ENCODE results near the gene NOBOX.
"Not testable (repeated sequence)": the region's sequence is repeated elsewhere in the genome, so short reads cannot be mapped to it uniquely, and the experiment has no call there.

Gene NOBOX

DNA sequence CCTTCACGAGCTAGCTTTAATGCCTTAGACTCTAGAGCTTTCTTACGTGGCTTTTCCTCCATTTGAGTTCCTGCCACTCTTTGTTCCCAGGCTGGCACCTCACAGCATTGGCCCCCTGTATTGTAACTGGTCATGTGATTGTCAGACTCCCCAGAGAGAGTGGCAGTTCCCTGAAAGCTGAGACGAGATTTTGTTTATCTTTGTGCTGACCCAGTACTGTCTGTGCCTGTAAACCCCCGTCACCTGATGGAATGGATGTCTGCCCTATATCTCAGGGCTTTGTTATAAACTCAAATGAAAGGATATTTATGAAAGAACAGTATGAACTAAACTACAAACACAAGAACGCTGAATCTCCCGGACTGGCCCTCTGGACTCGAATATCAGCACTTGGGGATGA, 13.0 kb downstream of the NOBOX start:
- DNase-seq, result no peak

DNA sequence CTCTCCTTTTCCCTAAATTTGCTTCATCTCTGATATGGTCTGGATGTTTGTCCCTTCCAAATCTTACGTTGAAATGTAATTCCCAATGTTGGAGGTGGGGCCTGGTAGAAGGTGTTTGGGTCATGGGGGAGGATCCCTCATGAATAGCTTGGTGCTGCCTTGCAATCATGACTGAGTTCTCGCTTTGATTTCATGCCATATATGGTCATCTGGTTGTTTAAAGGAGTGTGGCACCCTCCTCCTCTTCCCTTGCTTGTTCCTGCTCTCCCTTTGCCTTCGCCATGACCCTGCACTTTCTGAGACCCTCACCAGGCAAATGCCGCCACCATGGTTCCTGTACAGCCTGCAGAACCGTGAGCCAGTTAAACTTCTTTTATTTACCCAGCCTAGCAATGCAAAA, 14.5 kb downstream of the NOBOX start:
- DNase-seq, result no peak

DNA sequence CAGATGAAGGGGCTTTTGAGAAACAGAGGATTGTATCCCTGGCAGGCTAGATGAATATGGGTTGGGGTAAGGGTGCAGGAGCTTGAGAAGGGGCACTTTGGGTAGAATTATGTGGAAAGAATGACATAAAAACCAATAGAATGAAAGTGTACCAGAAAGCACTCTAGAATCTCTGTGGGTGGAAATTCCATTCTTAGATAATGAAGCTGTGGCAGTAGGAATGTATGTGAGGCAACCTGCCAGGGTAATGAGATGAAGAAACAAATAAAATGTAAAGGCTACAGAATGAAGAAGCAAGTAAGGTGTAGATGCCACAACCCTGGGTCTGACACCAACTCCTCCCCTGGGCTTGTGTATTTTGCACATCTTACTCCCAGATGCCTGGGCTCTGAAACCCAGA, 16.8 kb downstream of the NOBOX start:
- no peak for DNase-seq

DNA sequence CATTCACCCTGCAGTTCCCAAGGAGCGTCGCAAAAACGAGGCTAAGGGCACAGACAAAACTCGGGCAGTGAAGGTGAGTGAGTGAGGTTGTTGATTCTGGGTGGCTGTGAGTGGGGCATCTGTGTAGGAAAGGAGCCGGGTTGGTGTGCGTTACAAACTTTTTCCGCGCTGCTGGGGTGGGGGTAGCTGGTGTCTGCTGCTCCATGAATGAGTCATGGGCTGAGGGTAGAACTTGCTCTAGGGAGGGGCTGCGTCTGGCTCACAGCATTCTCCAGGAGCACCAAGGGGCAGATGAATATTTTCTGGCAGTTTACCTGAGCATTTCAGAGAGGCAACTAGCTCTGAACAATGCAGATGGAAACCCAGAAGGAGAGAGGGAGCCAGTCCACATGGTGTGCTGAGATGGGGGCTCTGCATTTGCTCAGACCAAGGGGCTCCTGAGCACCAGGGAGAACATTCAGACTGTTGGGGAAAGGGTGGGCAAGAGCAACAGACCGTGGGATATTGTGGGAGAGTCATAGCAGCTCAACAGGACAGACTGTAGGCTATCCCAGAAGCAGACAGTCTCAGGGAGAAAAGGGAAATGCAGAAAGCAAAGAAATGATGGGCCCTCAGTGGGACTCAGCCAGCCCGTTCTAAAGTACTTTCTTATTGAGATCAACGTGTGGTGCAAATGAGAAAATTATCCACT, 18.8 kb downstream of the NOBOX start:
- DNase-seq, result no peak

DNA sequence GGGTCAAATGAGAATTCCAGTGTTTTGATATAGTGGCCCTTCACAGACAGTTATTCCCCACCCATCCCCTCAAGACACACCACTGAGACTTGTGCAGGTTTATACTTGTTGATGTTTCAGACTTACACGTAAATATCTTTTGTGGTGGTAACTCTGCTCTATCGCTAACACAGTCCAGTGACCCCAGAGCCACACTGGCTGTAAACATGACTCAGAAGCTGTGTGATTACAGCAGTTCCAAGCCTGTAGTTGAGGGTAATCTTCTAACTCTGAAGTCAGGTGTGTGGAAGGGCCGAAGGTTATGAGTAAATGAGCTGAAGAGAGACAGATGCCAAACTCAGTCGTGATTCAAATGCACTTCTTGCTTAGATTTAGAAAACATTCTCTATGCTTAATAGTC, 19.4 kb downstream of the NOBOX start:
- no peak for DNase-seq

DNA sequence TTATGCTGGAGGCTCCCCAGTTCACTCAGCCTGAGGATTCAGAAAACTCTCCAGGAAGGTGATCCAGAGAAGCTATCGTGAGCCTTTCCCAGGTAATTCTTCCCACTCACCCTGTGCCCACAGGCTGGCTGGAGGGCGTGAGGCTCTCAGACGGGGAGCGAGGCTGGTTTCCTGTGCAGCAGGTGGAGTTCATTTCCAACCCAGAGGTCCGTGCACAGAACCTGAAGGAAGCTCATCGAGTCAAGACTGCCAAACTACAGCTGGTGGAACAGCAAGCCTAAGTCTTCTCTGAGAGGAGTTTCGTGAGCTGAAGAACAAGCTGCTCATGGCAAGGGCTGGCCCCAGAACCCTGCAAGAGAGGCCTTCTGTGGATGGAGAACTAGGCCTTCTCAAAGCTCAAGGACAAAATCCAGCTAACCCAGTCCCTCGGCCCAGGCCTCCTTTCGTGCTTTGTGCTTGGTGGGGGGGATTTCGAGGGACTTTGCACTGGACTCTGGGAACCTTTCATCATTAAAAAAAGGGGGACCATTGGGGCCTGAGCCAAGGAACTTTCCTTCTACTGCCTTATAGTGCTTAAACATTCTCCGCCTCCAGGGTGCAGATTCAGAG, 23.6 kb downstream of the NOBOX start:
- DNase-seq, result no peak

DNA sequence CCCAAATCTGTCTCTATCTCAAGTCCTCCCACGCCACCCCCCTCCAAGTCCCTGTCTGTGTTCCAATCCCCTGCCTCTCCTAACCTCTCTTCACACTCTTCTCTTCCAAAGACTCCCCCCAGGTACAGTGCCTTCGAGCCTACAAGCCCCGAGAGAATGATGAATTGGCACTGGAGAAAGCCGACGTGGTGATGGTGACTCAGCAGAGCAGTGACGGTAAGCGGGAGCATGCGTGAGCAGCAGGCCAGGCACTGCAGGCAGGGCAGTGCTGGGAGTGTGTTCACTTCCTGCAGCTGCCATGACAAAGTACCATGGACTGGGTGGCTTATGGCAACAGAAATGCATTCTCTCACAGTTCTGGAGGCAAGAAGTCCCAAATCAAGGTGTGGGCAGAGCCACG, 24.8 kb downstream of the NOBOX start:
- DNase-seq, result no peak

DNA sequence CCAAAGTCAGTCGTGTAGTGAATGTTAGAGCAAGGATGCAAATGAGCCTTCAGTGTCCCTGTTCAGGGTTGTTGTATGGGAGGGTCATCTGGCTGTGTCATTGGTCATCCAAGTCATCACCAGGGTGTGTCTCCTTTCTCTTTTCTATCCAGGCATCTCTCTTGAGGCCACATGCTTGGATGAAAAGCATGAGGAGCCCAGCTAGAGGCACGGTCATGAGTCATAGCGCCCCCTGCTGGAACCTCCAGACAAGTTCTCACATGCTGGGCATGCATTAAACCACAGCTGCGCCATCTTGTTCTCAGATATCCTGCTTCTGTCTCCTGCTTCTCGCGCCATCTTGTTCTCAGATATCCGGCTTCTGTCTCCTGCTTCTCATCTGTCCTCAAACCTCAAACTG, 34.3 kb downstream of the NOBOX start:
- not testable (repeated sequence) for DNase-seq

DNA sequence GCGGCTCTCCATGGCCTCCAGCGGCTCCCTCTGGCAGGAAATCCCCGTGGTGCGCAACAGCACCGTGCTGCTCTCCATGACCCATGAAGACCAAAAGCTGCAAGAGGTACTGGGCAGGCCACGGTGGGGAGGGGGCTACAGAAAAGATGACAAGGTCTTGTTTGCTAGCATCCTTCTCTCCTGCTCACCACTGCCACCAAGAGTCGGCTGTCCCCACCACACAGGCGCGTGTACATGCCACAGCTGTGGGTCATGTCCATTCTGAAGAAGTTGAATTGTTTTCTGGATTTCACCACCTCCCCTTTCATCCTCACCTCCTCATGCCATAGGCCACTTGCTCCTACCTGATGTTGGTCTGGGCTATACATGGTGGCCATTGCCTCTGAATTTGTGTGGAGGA, 36.2 kb downstream of the NOBOX start:
- not testable (repeated sequence) for DNase-seq

DNA sequence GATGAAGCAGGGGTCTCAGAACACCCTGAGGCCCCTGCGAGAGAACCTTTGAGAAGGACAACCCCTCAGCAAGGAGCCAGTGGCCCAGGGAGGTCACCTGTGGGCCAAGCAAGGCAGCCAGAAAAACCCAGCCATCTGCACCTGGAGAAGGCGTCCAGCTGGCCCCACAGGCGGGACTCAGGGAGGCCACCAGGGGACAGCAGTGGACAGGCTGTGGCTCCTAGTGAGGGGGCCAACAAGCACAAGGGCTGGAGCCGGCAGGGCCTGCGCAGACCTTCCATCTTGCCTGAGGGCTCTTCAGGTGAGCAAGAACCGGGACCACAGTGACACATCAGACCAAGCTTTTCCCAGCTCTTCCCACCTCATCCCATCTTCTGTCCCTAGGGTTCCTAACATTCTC, 38.0 kb downstream of the NOBOX start:
- DNase-seq, result not testable (repeated sequence)

DNA sequence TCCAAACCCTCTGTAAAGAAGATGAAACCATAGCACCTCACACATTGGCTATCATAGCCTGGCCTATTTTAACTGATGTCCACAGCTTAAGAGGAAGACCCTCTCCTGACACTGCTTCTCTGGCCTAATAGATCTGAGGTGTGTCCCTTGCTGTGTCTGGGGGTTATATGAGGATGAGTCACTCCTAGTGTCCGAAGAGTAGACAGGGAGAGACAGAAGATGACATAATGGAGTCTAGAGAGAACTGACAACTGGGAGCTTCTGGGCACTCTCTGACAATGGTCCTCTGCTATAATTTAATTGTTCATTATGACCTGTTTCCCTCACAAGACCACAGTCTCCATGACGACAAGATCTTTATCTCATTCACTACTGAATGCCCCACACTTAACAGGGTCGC, 41.4 kb downstream of the NOBOX start:
- DNase-seq, result not testable (repeated sequence)

DNA sequence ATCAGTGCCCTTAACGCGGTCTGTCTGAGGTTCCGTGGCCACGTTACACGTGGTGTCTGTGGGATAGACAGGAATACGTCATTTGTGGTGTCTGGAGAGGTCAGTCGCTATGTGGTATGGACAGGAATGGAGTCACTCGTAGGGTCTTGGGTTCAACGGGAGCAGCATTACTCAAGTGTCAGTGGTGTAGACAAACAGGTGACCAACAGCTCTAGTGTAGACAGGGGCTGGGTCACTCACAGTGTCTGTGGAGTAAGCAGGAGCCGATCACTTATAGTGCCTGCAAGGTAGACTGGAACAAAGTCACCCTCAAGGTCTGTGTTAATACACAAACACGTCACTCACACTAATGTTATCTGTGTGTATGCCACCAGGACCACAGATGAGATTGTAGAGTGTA, 46.6 kb downstream of the NOBOX start:
- DNase-seq, result not testable (repeated sequence)

DNA sequence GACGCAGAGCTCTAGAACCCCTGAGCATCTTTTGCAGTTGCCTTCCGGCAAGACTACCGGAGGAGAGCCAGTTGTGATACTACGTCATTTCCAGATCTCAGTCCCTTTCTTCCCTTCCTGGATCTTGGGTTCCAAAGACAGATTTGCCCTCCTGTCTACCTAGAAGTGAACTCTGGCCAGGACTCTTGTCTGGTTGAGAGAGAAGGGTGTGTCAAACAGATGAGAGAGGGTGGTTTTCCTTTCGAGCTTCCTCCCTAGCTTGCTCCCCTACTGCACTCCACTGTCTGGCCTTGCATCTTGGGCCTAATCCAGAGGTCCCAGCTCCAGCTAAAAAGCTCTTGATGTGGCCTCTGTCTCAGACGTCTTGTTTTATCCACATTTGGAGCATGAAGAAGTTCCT, 47.3 kb downstream of the NOBOX start:
- DNase-seq, result not testable (repeated sequence)

DNA sequence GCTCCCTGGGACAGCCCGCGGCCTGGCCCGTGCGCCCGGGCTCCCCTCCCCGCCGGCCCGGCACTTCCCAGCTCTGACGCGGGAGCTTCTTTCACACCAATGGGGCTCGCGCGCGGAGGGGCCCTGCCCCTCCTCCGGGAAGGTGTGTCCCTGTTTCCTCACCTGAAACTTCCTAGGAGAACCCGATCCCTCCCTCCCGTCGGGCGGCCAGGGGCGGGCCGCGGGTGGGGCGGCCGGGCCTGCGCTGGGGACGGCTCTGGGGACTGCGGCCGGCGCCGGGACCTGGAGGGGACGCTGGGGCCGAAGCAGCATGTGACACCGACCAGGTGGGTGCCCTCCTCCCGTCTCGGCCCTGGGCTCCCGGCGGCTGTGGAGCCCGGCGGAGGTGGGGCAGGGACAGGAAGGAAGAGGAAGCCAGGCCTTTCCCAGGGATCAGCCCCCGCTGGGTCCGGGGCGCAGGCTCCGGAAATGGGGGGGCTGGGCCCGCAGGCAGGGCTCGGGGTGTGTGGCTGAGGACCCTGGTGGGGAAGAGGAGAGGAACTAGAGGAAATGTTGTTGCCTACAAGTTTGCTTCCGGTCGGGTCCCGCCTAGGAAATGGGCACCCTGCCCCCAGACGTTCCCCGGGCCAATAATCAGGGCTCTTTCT, 48.2 kb downstream of the NOBOX start, which contains the start of gene ARHGEF5:
TSS of gene ARHGEF5 (plus strand) at position 227 of the 647 bp plus-strand sequence. CDS start 7,268 bp downstream, outside the sequence.
- DNase-seq, result not testable (repeated sequence)

DNA sequence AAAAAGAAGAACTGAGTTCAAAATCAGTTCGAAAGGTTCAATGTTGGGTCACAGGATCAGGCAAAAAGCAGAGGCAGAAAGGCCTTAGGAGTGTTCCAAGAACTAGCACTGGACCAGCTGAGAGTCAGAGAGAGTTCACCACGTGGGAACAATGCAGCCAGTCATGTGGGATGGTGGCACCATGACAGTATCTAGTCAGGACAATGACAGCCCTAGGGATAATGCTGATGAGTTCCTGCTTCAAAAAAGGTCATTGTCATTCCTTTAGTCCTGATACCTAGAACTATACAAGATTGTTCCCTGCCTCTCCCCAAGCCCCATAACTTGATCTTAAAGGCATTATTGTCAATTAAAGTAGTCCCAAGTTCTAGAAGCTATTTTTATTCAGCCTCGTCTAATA, 51.8 kb downstream of the NOBOX start:
- DNase-seq, result not testable (repeated sequence)

DNA sequence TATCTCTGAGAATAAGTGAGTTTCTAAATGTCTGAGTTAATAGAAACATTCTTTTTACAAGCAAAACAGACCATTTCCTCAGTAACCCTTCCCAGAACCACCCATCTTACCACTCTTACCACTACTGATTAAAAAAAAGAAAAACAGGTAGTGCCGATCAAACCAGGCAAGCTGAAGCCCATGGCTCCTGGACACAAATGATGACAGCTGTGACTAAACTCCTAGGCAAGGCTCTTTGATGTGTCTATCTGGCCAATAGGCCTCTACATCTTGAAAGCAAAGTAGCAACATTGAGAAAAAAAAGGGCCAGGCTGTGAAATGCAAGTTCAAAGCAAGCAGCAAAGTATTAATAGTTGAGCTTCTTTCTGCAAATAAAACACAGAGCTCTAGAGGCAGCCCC, 54.9 kb downstream of the NOBOX start:
- DNase-seq, result not testable (repeated sequence)
